ENCODE measurements around the gene INPP4B.

INPP4B gene

DNA sequence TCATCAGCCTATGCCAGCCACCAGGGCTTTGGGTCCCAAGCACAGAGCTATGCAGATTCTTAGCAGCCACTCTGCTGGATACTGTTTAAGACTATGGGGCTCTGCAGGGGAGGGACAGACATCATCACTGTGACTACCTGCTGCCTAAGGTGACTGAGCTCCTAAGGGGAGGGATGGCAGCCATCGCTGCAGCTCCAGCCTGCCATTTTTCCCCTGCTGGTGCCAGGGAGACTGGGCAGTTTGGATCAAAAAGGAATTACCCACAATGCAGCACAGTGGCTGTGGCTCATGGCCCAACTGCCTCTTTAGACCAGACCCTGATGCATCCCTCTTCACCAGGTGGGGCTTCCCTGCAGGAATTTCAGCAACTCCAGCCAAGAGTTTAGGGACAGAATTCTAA lies 28.6 kb upstream of the INPP4B start:
- TF ChIP-seq CTCF (IDR thresholded peaks at IDR 0.05; ENCODE audit: extremely low read depth, missing control alignments) = no peak
- no peak for DNase-seq (ENCODE audit: low spot score)

DNA sequence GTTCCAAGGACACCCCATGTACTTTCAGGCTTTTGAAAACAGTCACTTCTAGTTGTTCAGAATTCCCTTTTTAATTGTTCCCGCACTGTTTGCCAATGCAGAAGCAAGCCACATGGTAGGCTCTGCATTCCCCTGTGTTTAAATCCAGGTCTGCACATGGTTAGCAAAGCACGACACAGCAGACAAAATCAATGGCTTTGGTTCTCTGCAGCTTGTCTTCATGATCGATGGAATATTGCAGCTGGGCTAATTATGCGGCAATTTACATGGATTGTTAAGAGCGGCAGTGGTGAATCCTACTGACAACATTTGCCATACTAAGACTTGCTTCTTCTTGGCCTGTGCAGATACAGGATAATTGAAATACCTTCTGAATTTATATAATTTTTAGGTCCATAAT lies 20.6 kb upstream of the INPP4B start:
- no peak for DNase-seq (ENCODE audit: low spot score)
- TF ChIP-seq CTCF (IDR thresholded peaks at IDR 0.05; ENCODE audit: extremely low read depth, missing control alignments) = no peak

GRCh38 chr4:142861351-142861750 lies 15.2 kb upstream of the INPP4B start:
- DNase-seq (ENCODE audit: low spot score) = no peak
- TF ChIP-seq CTCF (IDR thresholded peaks at IDR 0.05; ENCODE audit: extremely low read depth, missing control alignments) = no peak

DNA sequence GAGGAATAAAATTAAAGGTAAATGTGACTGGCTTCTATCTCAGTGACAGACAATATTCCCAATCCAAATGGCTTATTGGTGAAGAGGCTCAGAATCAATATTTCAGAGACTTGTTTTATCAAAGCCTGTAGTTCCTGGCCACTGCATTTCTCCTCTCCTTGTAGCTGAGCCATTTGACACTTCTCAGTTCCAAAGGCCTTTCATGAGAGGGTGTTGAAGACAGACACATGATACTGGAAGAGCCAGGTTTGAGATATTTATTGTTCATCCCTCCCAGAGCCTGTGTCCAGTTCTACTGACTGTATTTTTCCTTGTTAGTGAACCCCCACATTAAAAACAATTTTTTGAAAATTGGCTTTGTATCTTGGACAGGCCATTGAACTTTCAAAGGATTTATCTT lies 12.9 kb upstream of the INPP4B start:
- no peak for DNase-seq (ENCODE audit: low spot score)
- no peak for TF ChIP-seq CTCF (IDR thresholded peaks at IDR 0.05; ENCODE audit: extremely low read depth, missing control alignments)

GRCh38 chr4:142858446-142858845 lies 12.3 kb upstream of the INPP4B start:
- no peak for TF ChIP-seq CTCF (IDR thresholded peaks at IDR 0.05; ENCODE audit: extremely low read depth, missing control alignments)
- no peak for DNase-seq (ENCODE audit: low spot score)

DNA sequence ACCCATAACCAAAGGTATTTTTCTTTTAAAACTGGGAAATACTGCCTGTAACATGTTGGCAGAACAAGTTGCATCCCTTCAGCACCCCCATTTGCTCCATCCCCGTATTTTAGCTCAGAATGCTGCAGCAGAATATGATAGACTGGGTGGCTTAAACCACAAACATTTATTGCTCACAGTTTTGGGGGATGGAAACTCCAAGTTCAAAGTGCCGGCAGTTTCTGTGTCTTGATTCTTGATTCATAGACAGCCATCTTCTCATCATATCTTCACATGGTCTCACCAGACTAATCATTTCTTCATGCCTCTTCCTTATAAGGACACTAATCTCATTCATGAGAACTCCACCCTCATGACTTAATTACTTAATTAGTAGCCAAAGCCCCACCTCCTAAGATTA lies 10.5 kb upstream of the INPP4B start:
- no peak for DNase-seq (ENCODE audit: low spot score)
- no peak for TF ChIP-seq CTCF (IDR thresholded peaks at IDR 0.05; ENCODE audit: extremely low read depth, missing control alignments)

GRCh38 chr4:142850478-142850877 lies 4.4 kb upstream of the INPP4B start:
- DNase-seq (ENCODE audit: low spot score) = no peak
- TF ChIP-seq CTCF (IDR thresholded peaks at IDR 0.05; ENCODE audit: extremely low read depth, missing control alignments) = no peak

Data from GM20000 (cell line).